CD4-positive, alpha-beta T cell treated with Interleukin-4 for 4 hours (primary cell): ENCODE measurements around the gene SPANXN2.
"Not testable (repeated sequence)": the region's sequence is repeated elsewhere in the genome, so short reads cannot be mapped to it uniquely, and the experiment has no call there.

Experiments used
- DNase-seq: peaks from one replicate; pipeline ENCODE4 v3.0.0-alpha.2; 2020

SPANXN2 gene

GRCh38 chrX:143720652-143721051 is at the start of gene SPANXN2:
Gene SPANXN2, minus strand, starts transcription at chrX:143720752. Its CDS starts 84 bp downstream, at chrX:143720668.
- not testable (repeated sequence) for DNase-seq

- no peak for DNase-seq
Observed at GRCh38 chrX:143768976-143769375, 48.4 kb upstream of the SPANXN2 start.

- not testable (repeated sequence) for DNase-seq
Observed at GRCh38 chrX:143767789-143768188, 47.2 kb upstream of the SPANXN2 start.

GRCh38 chrX:143757887-143758286 is 37.3 kb upstream of the SPANXN2 start:
- DNase-seq, result no peak

GRCh38 chrX:143757375-143757774 is 36.8 kb upstream of the SPANXN2 start:
- no peak for DNase-seq

GRCh38 chrX:143754183-143754582 is 33.6 kb upstream of the SPANXN2 start:
- DNase-seq, result no peak

GRCh38 chrX:143733866-143734265 is 13.3 kb upstream of the SPANXN2 start:
- no peak for DNase-seq

GRCh38 chrX:143726296-143726695 is 5.7 kb upstream of the SPANXN2 start:
- no peak for DNase-seq

GRCh38 chrX:143701460-143701859 is 19.1 kb downstream of the SPANXN2 start:
- DNase-seq, result no peak

GRCh38 chrX:143694885-143695284 is 25.7 kb downstream of the SPANXN2 start:
- DNase-seq, result no peak

- DNase-seq, result no peak
Observed at GRCh38 chrX:143683486-143683885, 37.1 kb downstream of the SPANXN2 start.

GRCh38 chrX:143674926-143675325 is 45.6 kb downstream of the SPANXN2 start:
- DNase-seq, result no peak

- no peak for DNase-seq
Observed at GRCh38 chrX:143669395-143669794, 51.2 kb downstream of the SPANXN2 start.

- DNase-seq, result no peak
Observed at GRCh38 chrX:143664302-143664701, 56.2 kb downstream of the SPANXN2 start.

GRCh38 chrX:143663755-143664154 is 56.8 kb downstream of the SPANXN2 start:
- DNase-seq, result no peak
